K562 (cell line): Measurements from ENCODE around the gene HPRT1. TPM values are rescaled to one million over a fixed set of nuclear protein-coding genes. Genes with fewer than 3 reads are reported as not detected.

Source experiments
- ATAC-seq: fragments of 200-7000 bp; cut with Tn5 transposase; 3 replicates; pipeline ENCODE4 v1.9.1; 2020; ENCODE audit warnings: moderate library complexity
- BruUV-seq: library from RNA; stranded (reverse); fragments of 400-500 nt; replicated peaks from 2 replicates; lab custom pipeline; 2021; lab: Mats Ljungman, UMichigan
- CTCF ChIA-PET: fragments of 300-600 bp; formaldehyde crosslinking; extraction: SDS; loops from one replicate; lab custom pipeline; 2021; ENCODE audit warnings: low intra/inter-chr PET ratio; lab: Yijun Ruan, JAX
- POLR2A ChIA-PET: fragments of 300-600, 350-650 bp; sonication (Branson Sonifier 250); formaldehyde crosslinking; extraction: SDS; loops from one replicate; lab custom pipeline; 2021; ENCODE audit warnings: antibody characterized with exemption, inconsistent platforms; lab: Yijun Ruan, JAX
- DNase-seq, 4 experiments: peaks; one replicate each; pipeline versions ENCODE4 v3.0.0 to v3.0.0-alpha.2; 2011 to 2018; ENCODE audit warnings: low spot score in 3 of 4, mixed read lengths in 3 of 4; ENCODE audit errors: extremely low read depth in 1 of 4
- FAIRE-seq: peaks from 2 replicates; lab custom pipeline; 2011; peaks lifted over from hg19 to GRCh38; lab: Jason Lieb, UNC
- H2AFZ ChIP-seq: 2 replicates; pipeline ENCODE4 v1.6.0; 2011; ENCODE audit warnings: low read depth, low read length, control low read depth, inconsistent platforms
- H3K27ac ChIP-seq: fragments of 200-600 bp; 3 replicates; pipeline ENCODE4 v1.8.0; 2011; ENCODE audit warnings: low read depth, mild to moderate bottlenecking, control low read depth, inconsistent platforms, low read length, moderate library complexity, mixed read lengths; ENCODE audit errors: extremely low read depth
- H3K27me3 ChIP-seq, 2 experiments: fragments of 300-600 bp in 1 of 2; 2 replicates in 1 of 2; 3 replicates in 1 of 2; pipeline versions ENCODE4 v1.6.0 to v1.8.0; 2011; ENCODE audit warnings: inconsistent platforms in 2 of 2, low read length in 2 of 2, mild to moderate bottlenecking in 1 of 2, mixed read lengths in 1 of 2, moderate library complexity in 1 of 2; ENCODE audit not compliant: control insufficient read depth in 2 of 2, insufficient read depth in 2 of 2
- H3K36me3 ChIP-seq: fragments of 300-600 bp; 3 replicates; pipeline ENCODE4 v1.8.0; 2011; ENCODE audit warnings: mild to moderate bottlenecking, low read length, inconsistent platforms; ENCODE audit not compliant: control insufficient read depth, insufficient read depth
- H3K4me1 ChIP-seq, 2 experiments: fragments of 200-600 bp in 1 of 2; replicated peaks in 1 of 2; 2 replicates in 1 of 2; 3 replicates in 1 of 2; pipeline versions ENCODE4 v1.5.1 to v1.8.0; 2011; ENCODE audit warnings: inconsistent platforms in 2 of 2, low read length in 2 of 2, mild to moderate bottlenecking in 1 of 2, mixed read lengths in 1 of 2, moderate library complexity in 1 of 2; ENCODE audit not compliant: control insufficient read depth in 2 of 2, insufficient read depth in 2 of 2
- H3K4me2 ChIP-seq: 2 replicates; pipeline ENCODE4 v1.6.1; 2011; ENCODE audit warnings: low read length, control low read depth, inconsistent platforms, mixed read lengths; ENCODE audit not compliant: insufficient read depth
- H3K4me3 ChIP-seq: fragments of 200-600 bp; sonication (generic), shearing (Covaris generic); 2 replicates; pipeline ENCODE4 v1.5.1; 2016; ENCODE audit warnings: control low read depth, inconsistent platforms
- H3K79me2 ChIP-seq: fragments of 200-600 bp; 3 replicates; pipeline ENCODE4 v1.8.0; 2011; ENCODE audit warnings: low read length, inconsistent platforms; ENCODE audit not compliant: control insufficient read depth, insufficient read depth
- H3K9ac ChIP-seq, 2 experiments: 2 replicates each; pipeline versions ENCODE4 v1.6.0 to v1.6.1; 2011; ENCODE audit warnings: low read depth in 2 of 2, low read length in 2 of 2, control low read depth in 1 of 2, inconsistent platforms in 1 of 2, mild to moderate bottlenecking in 1 of 2, mixed read lengths in 1 of 2; ENCODE audit not compliant: insufficient read depth in 1 of 2
- H3K9me1 ChIP-seq: one replicate; pipeline ENCODE4 v1.6.0; 2011; ENCODE audit warnings: inconsistent platforms, mild to moderate bottlenecking, low read length, moderate library complexity; ENCODE audit not compliant: control insufficient read depth, insufficient read depth
- H3K9me3 ChIP-seq: replicated peaks from 2 replicates; pipeline ENCODE4 v1.5.1; 2011; ENCODE audit warnings: low read depth, low read length, inconsistent platforms; ENCODE audit not compliant: control insufficient read depth, insufficient read depth
- H4K20me1 ChIP-seq: replicated peaks from 2 replicates; pipeline ENCODE4 v1.6.1; 2011; ENCODE audit warnings: low read length, inconsistent platforms, mixed read lengths; ENCODE audit not compliant: control insufficient read depth, insufficient read depth
- ARID1B ChIP-seq: fragments of 450-650 bp; IDR thresholded peaks from 2 replicates; pipeline ENCODE4 v1.6.1; 2016; ENCODE audit warnings: antibody characterized with exemption, mild to moderate bottlenecking, inconsistent platforms
- CEBPG ChIP-seq, 3 experiments: fragments of 200-800 bp in 1 of 3; sonication (Bioruptor generic) in 1 of 3; sonication (generic) in 1 of 3; formaldehyde crosslinking in 1 of 3; IDR thresholded peaks in 2 of 3; conservative IDR thresholded peaks in 1 of 3; 2 replicates each; pipeline versions ENCODE4 v1.6.1 to v1.8.0; 2016 to 2022; ENCODE audit warnings: missing compliant biosample characterization in 2 of 3, missing genetic modification characterization in 2 of 3, mild to moderate bottlenecking in 1 of 3, missing genetic modification reagents in 1 of 3
- CREBBP ChIP-seq: IDR thresholded peaks from one replicate; pipeline ENCODE4 v1.6.1; 2012; ENCODE audit warnings: low read depth, mild to moderate bottlenecking, control low read depth, inconsistent platforms, low read length
- DMBX1 ChIP-seq: fragments of 250-450 bp; sonication (Bioruptor Pico); IDR thresholded peaks from 2 replicates; pipeline ENCODE4 v1.8.0; 2022; ENCODE audit warnings: inconsistent platforms, mild to moderate bottlenecking, moderate library complexity, borderline replicate concordance
- HSF4 ChIP-seq: fragments of 250-450 bp; sonication (Bioruptor Pico); IDR thresholded peaks from 2 replicates; pipeline ENCODE4 v2.1.2; 2022; ENCODE audit warnings: mild to moderate bottlenecking, moderate library complexity, borderline replicate concordance
- NFE2 ChIP-seq: IDR thresholded peaks from 2 replicates; pipeline ENCODE4 v1.6.1; 2014; ENCODE audit warnings: antibody characterized with exemption, low read depth
- NR2F6 ChIP-seq: fragments of 450-650 bp; formaldehyde crosslinking; IDR thresholded peaks from 2 replicates; pipeline ENCODE4 v1.4.0; 2020; ENCODE audit warnings: mild to moderate bottlenecking
- RHOXF2B ChIP-seq: fragments of 250-450 bp; sonication (Bioruptor Pico); conservative IDR thresholded peaks from 2 replicates; pipeline ENCODE4 v1.5.1; 2021
- SIRT6 ChIP-seq: IDR thresholded peaks from one replicate; pipeline ENCODE4 v1.6.1; 2012; ENCODE audit warnings: low read depth, mild to moderate bottlenecking, control low read depth, inconsistent platforms, low read length, moderate library complexity
- STAT6 ChIP-seq: sonication (generic); formaldehyde crosslinking; IDR thresholded peaks from 2 replicates; pipeline ENCODE4 v1.8.1; 2023; ENCODE audit warnings: mild to moderate bottlenecking, missing genetic modification reagents
- TCF3 ChIP-seq: sonication (generic); formaldehyde crosslinking; IDR thresholded peaks from 2 replicates; pipeline ENCODE4 v1.4.0; 2020; ENCODE audit warnings: mild to moderate bottlenecking, missing genetic modification reagents
- ZNF316 ChIP-seq: fragments of 450-650 bp; IDR thresholded peaks from 2 replicates; pipeline ENCODE4 v1.6.1; 2016
- ZNF511 ChIP-seq: sonication (generic); formaldehyde crosslinking; IDR thresholded peaks from 2 replicates; pipeline ENCODE4 v1.8.0; 2022; ENCODE audit warnings: mild to moderate bottlenecking, missing genetic modification reagents
- WGBS: fragments of 100-300 bp; shearing (Covaris generic); methylation state at CpG from one replicate; pipeline ENCODE4 v1.1.6; 2016; ENCODE audit warnings: low coverage, mixed read lengths; ENCODE audit not compliant: insufficient coverage; ENCODE audit errors: missing lambda C conversion rate; 5-methylcytosine and 5-hydroxymethylcytosine counted together
- in situ Hi-C: fragments of 300-500 bp; cut with MboI; formaldehyde crosslinking; loops from 4 replicates; pipeline ENCODE4 v1.15.0; 2018; ENCODE audit warnings: inconsistent platforms, mixed read lengths
- intact Hi-C: fragments of 100-400 bp; cut with micrococcal nuclease; formaldehyde crosslinking; loops from 2 replicates; pipeline ENCODE4 v1.14.2; 2022
- polyA plus RNA-seq, 8 experiments: library from polyadenylated mRNA; depleted of rRNA in 4 of 8; stranded (reverse) in 5 of 8; unstranded in 3 of 8; fragments of >200 nt; fragmentation: Nextera tagmentation in 2 of 8; fragmentation: Illumina TruSeq in 1 of 8; extraction: Ambion mirVana in 2 of 8; extraction: Trizol in 1 of 8; gene quantifications; 2 replicates each; pipeline versions ENCODE4 v1.2.1 to v1.2.3, GENCODE V29; 2011 to 2014; ENCODE audit warnings: inconsistent platforms in 1 of 8, missing spikeins in 1 of 8
- total RNA-seq, 7 experiments: library from RNA; depleted of rRNA in 6 of 7; stranded (reverse); fragments of >200 nt in 6 of 7; fragmentation: Illumina TruSeq in 2 of 7; extraction: Trizol in 2 of 7; gene quantifications; 2 replicates each; pipeline versions ENCODE4 v1.2.1 to v1.2.3, GENCODE V29; 2011 to 2021; ENCODE audit warnings: low replicate concordance in 1 of 7

HPRT1 gene
- total and polyA plus RNA-seq, 9 of the 15 experiments (the other 6 are each of a cell fraction or from before 2014, with no cell fraction given): 24.4 to 158 (median 104) TPM

GRCh38 chrX:134452596-134452995 lies 7.4 kb upstream of the HPRT1 start:
- peaks cover 0 to 7% of the 10 kb centered on the region in 2 experiments; a peak in 3 of 5 replicates for H3K4me1 ChIP-seq
- no peaks in the 10 kb centered on the region for H3K9me3 ChIP-seq
- in situ Hi-C loops: no loop called here
- TF ChIP-seq TCF3 (CRISPR knock-in tag): no peak
- no peak for TF ChIP-seq RHOXF2B (CRISPR knock-in tag)
- TF ChIP-seq ZNF316: no peak
- no peak for TF ChIP-seq SIRT6
- TF ChIP-seq NFE2: no peak
- TF ChIP-seq ZNF511 (CRISPR knock-in tag): no peak
- no peak for TF ChIP-seq ARID1B
- TF ChIP-seq CEBPG (CRISPR knock-in tag; IDR thresholded peaks at IDR 0.05): no peak
- TF ChIP-seq CEBPG (tag; conservative IDR thresholded peaks at IDR 0.05 in 1 of 2, IDR thresholded peaks at IDR 0.05 in 1 of 2): no peak
- TF ChIP-seq NR2F6 (CRISPR knock-in tag): no peak
- no peak for TF ChIP-seq CREBBP
- no peak for TF ChIP-seq HSF4 (CRISPR knock-in tag)
- TF ChIP-seq STAT6 (CRISPR knock-in tag): no peak
- TF ChIP-seq DMBX1: no peak
- TF ChIP-seq, all 486 proteins: peak for 0
- Histone ChIP-seq H3K27ac (no peak overlapping the region), H3K36me3 (no peaks in the 10 kb centered on the region), H2AFZ (no peak overlapping the region), H4K20me1 (no peaks in the 10 kb centered on the region), H3K4me3 (no peak overlapping the region), H3K9me1 (no peaks in the 10 kb centered on the region), H3K9ac (no peak overlapping the region), H3K79me2 (no peaks in the 10 kb centered on the region), H3K4me2 (no peak overlapping the region), H3K27me3 (no peaks in the 10 kb centered on the region)
- DNase-seq (no peak), ATAC-seq (no peak), FAIRE-seq (no peak)
- POLR2A ChIA-PET: no interaction called here
- BruUV-seq: no TSS peak
- intact Hi-C loops: no loop called here
- WGBS: 38% methylated on average over 6 of the region's 6 CpGs
- CTCF ChIA-PET: no interaction called here
